NCI-H187 treated with DMSO at 0.1 percent for 48 hours (cell line): ENCODE data around the gene RPS8.
"Not testable (repeated sequence)": the region's sequence is repeated elsewhere in the genome, so short reads cannot be mapped to it uniquely, and the experiment has no call there.

Source experiments
- DNase-seq: peaks from one replicate; lab custom pipeline; 2025; lab: John Stamatoyannopoulos, UW

RPS8 gene

GRCh38 chr1:44780583-44781121, 5.3 kb downstream of the RPS8 start:
- DNase-seq: no peak

GRCh38 chr1:44783697-44784093, 8.4 kb downstream of the RPS8 start:
- DNase-seq: no peak

- no peak for DNase-seq
Observed at GRCh38 chr1:44784094-44785028, 9.0 kb downstream of the RPS8 start.

GRCh38 chr1:44785029-44785380, 9.7 kb downstream of the RPS8 start:
- no peak for DNase-seq

- no peak for DNase-seq
Observed at GRCh38 chr1:44785501-44786137, 10.3 kb downstream of the RPS8 start.

GRCh38 chr1:44786138-44786840, 10.9 kb downstream of the RPS8 start:
- no peak for DNase-seq

GRCh38 chr1:44786841-44787426, 11.6 kb downstream of the RPS8 start:
- DNase-seq: no peak

- DNase-seq: no peak
Observed at GRCh38 chr1:44787506-44787905, 12.2 kb downstream of the RPS8 start.

- no peak for DNase-seq
Observed at GRCh38 chr1:44788120-44788860, 12.9 kb downstream of the RPS8 start, which contains the start of gene BEST4. Gene BEST4, minus strand, starts transcription at chr1:44788170. Its CDS starts 465 bp downstream, at chr1:44787705.

GRCh38 chr1:44790968-44791801, 15.8 kb downstream of the RPS8 start:
- no peak for DNase-seq

- no peak for DNase-seq
Observed at GRCh38 chr1:44792736-44793502, 17.6 kb downstream of the RPS8 start.

- not testable (repeated sequence) for DNase-seq
Observed at GRCh38 chr1:44797886-44798285, 22.5 kb downstream of the RPS8 start.

- DNase-seq: no peak
Observed at GRCh38 chr1:44798481-44799365, 23.4 kb downstream of the RPS8 start.

- peak; percentile 93 for DNase-seq
Observed at GRCh38 chr1:44799770-44800584, 24.6 kb downstream of the RPS8 start, which contains the start of gene PLK3. Gene PLK3, plus strand, starts transcription at chr1:44800377. Its CDS starts 87 bp downstream, at chr1:44800464.

GRCh38 chr1:44801491-44802305, 26.4 kb downstream of the RPS8 start:
- no peak for DNase-seq

- DNase-seq: no peak
Observed at GRCh38 chr1:44802306-44803061, 27.1 kb downstream of the RPS8 start.
